ENCODE data around the gene OSBPL5.

- TF ChIP-seq CTCF (IDR thresholded peaks at IDR 0.05) (no peak), ZFX (IDR thresholded peaks at IDR 0.05; ENCODE audit: borderline replicate concordance) (no peak)
Observed at GRCh38 chr11:3083321-3083720, 81.8 kb downstream of the OSBPL5 start.
